Sigmoid colon (tissue), 4 donors: ENCODE measurements around the gene SUGP2.

Experiments
- EP300 ChIP-seq, 4 donors: sonication (generic); formaldehyde crosslinking; IDR thresholded peaks; one replicate each; pipeline ENCODE4 v1.6.1; 2017; ENCODE audit warnings: antibody characterized with exemption in 4 of 4
- POLR2A ChIP-seq, 2 donors: fragments of 450-650 bp; IDR thresholded peaks; one replicate each; pipeline ENCODE4 v1.6.1; 2016; ENCODE audit warnings: antibody characterized with exemption in 2 of 2, mild to moderate bottlenecking in 2 of 2, moderate library complexity in 2 of 2

DNA sequence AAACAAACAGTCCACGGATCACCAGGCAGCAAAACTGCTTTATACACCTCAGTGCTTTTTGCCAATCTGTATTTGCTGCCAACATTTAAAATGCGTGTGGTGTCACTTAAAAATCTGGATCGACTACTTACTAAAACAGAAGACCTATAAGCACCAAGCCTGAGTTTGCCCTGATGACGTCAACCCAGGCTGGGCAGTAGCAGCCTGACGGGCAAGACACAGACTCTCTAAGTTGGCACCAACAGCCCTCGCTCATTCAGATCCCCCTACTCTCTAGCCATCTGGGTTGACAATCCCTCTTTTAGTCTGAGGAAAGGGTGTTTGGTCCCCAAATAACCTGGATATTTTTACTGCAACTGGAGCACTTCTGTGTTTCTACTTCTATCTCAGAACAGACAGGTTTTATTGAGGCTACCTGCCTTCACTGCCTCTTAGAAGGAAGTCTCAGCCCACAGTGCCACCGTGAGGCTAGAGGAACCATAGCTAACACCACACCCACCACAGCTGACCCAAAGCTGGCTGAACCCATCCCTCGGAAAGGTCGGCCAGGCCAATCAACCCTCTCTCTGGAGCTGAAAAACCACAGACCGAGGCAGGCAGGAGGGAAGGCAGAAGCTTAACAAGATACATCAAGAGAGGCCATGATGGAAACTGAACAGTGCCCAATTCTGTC is 6.9 kb downstream of the SUGP2 start:
- TF ChIP-seq POLR2A (IDR thresholded peaks at IDR 0.05), result no peak
- TF ChIP-seq EP300 (IDR thresholded peaks at IDR 0.05), result no peak
